Measurements from ENCODE around the gene OR51V1.

OR51V1 gene

GRCh38 chr11:5198285-5198684 is 2.2 kb downstream of the OR51V1 start:
- DNase-seq (ENCODE audit: low read depth): no peak
- H3K4me3 ChIP-seq (ENCODE audit: low read depth, low read length): no peak overlapping the region
- no peak for TF ChIP-seq CTCF (IDR thresholded peaks at IDR 0.05; ENCODE audit: insufficient read depth, low read depth, low read length, missing control alignments)

GRCh38 chr11:5197536-5197935 is 2.9 kb downstream of the OR51V1 start:
- TF ChIP-seq CTCF (IDR thresholded peaks at IDR 0.05; ENCODE audit: insufficient read depth, low read depth, low read length, missing control alignments): no peak
- no peak overlapping the region for H3K4me3 ChIP-seq (ENCODE audit: low read depth, low read length)
- DNase-seq (ENCODE audit: low read depth): no peak

GRCh38 chr11:5196731-5197130 is 3.8 kb downstream of the OR51V1 start:
- no peak for TF ChIP-seq CTCF (IDR thresholded peaks at IDR 0.05; ENCODE audit: insufficient read depth, low read depth, low read length, missing control alignments)
- DNase-seq (ENCODE audit: low read depth): no peak
- no peak overlapping the region for H3K4me3 ChIP-seq (ENCODE audit: low read depth, low read length)

- no peak for TF ChIP-seq CTCF (IDR thresholded peaks at IDR 0.05; ENCODE audit: insufficient read depth, low read depth, low read length, missing control alignments)
- no peak for DNase-seq (ENCODE audit: low read depth)
- no peak overlapping the region for H3K4me3 ChIP-seq (ENCODE audit: low read depth, low read length)
These were observed 4.4 kb downstream of the OR51V1 start for GRCh38 chr11:5196067-5196466.

- no peak for TF ChIP-seq CTCF (IDR thresholded peaks at IDR 0.05; ENCODE audit: insufficient read depth, low read depth, low read length, missing control alignments)
- H3K4me3 ChIP-seq (ENCODE audit: low read depth, low read length): no peak overlapping the region
- no peak for DNase-seq (ENCODE audit: low read depth)
These were observed 7.7 kb downstream of the OR51V1 start for GRCh38 chr11:5192738-5193137.

GRCh38 chr11:5188201-5188600 is 12.3 kb downstream of the OR51V1 start:
- no peak overlapping the region for H3K4me3 ChIP-seq (ENCODE audit: low read depth, low read length)
- DNase-seq (ENCODE audit: low read depth): no peak
- TF ChIP-seq CTCF (IDR thresholded peaks at IDR 0.05; ENCODE audit: insufficient read depth, low read depth, low read length, missing control alignments): no peak

GRCh38 chr11:5178046-5178837 is 22.2 kb downstream of the OR51V1 start:
- no peak for TF ChIP-seq CTCF (IDR thresholded peaks at IDR 0.05; ENCODE audit: insufficient read depth, low read depth, low read length, missing control alignments)
- no peak overlapping the region for H3K4me3 ChIP-seq (ENCODE audit: low read depth, low read length)
- no peak for DNase-seq (ENCODE audit: low read depth)
